ENCODE data around the gene PLEKHD1.

GRCh38 chr14:69483765-69484443 lies 624 bp upstream of the PLEKHD1 start:
- no peak for TF ChIP-seq CTCF (IDR thresholded peaks at IDR 0.05)
- no peak for TF ChIP-seq POLR2A (IDR thresholded peaks at IDR 0.05)

All from right lobe of liver (tissue), 4 donors.